ENCODE measurements around the gene ARF1. TPM values are rescaled to one million over a fixed set of nuclear protein-coding genes. Genes with fewer than 3 reads are reported as not detected.

The ARF1 gene
- total and polyA plus RNA-seq, 2 of the 8 experiments (the other 6 are each of a cell fraction or from before 2014, with no cell fraction given) = 265 to 471 TPM

GRCh38 chr1:228147768-228148167 lies 65.3 kb downstream of the ARF1 start (continued):
- TF ChIP-seq, protein P1, sequence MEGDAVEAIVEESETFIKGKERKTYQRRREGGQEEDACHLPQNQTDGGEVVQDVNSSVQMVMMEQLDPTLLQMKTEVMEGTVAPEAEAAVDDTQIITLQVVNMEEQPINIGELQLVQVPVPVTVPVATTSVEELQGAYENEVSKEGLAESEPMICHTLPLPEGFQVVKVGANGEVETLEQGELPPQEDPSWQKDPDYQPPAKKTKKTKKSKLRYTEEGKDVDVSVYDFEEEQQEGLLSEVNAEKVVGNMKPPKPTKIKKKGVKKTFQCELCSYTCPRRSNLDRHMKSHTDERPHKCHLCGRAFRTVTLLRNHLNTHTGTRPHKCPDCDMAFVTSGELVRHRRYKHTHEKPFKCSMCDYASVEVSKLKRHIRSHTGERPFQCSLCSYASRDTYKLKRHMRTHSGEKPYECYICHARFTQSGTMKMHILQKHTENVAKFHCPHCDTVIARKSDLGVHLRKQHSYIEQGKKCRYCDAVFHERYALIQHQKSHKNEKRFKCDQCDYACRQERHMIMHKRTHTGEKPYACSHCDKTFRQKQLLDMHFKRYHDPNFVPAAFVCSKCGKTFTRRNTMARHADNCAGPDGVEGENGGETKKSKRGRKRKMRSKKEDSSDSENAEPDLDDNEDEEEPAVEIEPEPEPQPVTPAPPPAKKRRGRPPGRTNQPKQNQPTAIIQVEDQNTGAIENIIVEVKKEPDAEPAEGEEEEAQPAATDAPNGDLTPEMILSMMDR (IDR thresholded peaks at IDR 0.05; ENCODE audit: control extremely low read depth in 1 of 3, insufficient read depth in 1 of 3, low read depth in 1 of 3, low read length in 3 of 3) = no peak
- TF ChIP-seq POLR2AphosphoS5 (IDR thresholded peaks at IDR 0.05; ENCODE audit: low read depth, low read length) (no peak), TEAD4 (IDR thresholded peaks at IDR 0.05; ENCODE audit: low read depth, low read length) (no peak)
- TF ChIP-seq, protein P2, sequence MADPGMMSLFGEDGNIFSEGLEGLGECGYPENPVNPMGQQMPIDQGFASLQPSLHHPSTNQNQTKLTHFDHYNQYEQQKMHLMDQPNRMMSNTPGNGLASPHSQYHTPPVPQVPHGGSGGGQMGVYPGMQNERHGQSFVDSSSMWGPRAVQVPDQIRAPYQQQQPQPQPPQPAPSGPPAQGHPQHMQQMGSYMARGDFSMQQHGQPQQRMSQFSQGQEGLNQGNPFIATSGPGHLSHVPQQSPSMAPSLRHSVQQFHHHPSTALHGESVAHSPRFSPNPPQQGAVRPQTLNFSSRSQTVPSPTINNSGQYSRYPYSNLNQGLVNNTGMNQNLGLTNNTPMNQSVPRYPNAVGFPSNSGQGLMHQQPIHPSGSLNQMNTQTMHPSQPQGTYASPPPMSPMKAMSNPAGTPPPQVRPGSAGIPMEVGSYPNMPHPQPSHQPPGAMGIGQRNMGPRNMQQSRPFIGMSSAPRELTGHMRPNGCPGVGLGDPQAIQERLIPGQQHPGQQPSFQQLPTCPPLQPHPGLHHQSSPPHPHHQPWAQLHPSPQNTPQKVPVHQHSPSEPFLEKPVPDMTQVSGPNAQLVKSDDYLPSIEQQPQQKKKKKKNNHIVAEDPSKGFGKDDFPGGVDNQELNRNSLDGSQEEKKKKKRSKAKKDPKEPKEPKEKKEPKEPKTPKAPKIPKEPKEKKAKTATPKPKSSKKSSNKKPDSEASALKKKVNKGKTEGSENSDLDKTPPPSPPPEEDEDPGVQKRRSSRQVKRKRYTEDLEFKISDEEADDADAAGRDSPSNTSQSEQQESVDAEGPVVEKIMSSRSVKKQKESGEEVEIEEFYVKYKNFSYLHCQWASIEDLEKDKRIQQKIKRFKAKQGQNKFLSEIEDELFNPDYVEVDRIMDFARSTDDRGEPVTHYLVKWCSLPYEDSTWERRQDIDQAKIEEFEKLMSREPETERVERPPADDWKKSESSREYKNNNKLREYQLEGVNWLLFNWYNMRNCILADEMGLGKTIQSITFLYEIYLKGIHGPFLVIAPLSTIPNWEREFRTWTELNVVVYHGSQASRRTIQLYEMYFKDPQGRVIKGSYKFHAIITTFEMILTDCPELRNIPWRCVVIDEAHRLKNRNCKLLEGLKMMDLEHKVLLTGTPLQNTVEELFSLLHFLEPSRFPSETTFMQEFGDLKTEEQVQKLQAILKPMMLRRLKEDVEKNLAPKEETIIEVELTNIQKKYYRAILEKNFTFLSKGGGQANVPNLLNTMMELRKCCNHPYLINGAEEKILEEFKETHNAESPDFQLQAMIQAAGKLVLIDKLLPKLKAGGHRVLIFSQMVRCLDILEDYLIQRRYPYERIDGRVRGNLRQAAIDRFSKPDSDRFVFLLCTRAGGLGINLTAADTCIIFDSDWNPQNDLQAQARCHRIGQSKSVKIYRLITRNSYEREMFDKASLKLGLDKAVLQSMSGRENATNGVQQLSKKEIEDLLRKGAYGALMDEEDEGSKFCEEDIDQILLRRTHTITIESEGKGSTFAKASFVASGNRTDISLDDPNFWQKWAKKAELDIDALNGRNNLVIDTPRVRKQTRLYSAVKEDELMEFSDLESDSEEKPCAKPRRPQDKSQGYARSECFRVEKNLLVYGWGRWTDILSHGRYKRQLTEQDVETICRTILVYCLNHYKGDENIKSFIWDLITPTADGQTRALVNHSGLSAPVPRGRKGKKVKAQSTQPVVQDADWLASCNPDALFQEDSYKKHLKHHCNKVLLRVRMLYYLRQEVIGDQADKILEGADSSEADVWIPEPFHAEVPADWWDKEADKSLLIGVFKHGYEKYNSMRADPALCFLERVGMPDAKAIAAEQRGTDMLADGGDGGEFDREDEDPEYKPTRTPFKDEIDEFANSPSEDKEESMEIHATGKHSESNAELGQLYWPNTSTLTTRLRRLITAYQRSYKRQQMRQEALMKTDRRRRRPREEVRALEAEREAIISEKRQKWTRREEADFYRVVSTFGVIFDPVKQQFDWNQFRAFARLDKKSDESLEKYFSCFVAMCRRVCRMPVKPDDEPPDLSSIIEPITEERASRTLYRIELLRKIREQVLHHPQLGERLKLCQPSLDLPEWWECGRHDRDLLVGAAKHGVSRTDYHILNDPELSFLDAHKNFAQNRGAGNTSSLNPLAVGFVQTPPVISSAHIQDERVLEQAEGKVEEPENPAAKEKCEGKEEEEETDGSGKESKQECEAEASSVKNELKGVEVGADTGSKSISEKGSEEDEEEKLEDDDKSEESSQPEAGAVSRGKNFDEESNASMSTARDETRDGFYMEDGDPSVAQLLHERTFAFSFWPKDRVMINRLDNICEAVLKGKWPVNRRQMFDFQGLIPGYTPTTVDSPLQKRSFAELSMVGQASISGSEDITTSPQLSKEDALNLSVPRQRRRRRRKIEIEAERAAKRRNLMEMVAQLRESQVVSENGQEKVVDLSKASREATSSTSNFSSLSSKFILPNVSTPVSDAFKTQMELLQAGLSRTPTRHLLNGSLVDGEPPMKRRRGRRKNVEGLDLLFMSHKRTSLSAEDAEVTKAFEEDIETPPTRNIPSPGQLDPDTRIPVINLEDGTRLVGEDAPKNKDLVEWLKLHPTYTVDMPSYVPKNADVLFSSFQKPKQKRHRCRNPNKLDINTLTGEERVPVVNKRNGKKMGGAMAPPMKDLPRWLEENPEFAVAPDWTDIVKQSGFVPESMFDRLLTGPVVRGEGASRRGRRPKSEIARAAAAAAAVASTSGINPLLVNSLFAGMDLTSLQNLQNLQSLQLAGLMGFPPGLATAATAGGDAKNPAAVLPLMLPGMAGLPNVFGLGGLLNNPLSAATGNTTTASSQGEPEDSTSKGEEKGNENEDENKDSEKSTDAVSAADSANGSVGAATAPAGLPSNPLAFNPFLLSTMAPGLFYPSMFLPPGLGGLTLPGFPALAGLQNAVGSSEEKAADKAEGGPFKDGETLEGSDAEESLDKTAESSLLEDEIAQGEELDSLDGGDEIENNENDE (IDR thresholded peaks at IDR 0.05; ENCODE audit: insufficient replicate concordance, low read length) = no peak
